Neuron (in vitro differentiated cells): ENCODE results near the gene AGBL4.

ENCODE experiments used
- H2AFZ ChIP-seq: one replicate; pipeline ENCODE4 v1.6.1; 2013; ENCODE audit warnings: low read depth, mild to moderate bottlenecking, inconsistent platforms, low read length, moderate library complexity
- H3K27me3 ChIP-seq: one replicate; pipeline ENCODE4 v1.6.1; 2013; ENCODE audit warnings: low read length; ENCODE audit not compliant: insufficient read depth
- H3K36me3 ChIP-seq: one replicate; pipeline ENCODE4 v1.6.1; 2013; ENCODE audit warnings: low read length; ENCODE audit not compliant: insufficient read depth
- H3K4me1 ChIP-seq: one replicate; pipeline ENCODE4 v1.6.1; 2013; ENCODE audit warnings: low read length; ENCODE audit not compliant: insufficient read depth
- H3K4me3 ChIP-seq: 2 replicates; pipeline ENCODE4 v1.5.1; 2013; ENCODE audit warnings: mild to moderate bottlenecking, low read length, moderate library complexity
- H3K9me3 ChIP-seq: one replicate; pipeline ENCODE4 v1.6.1; 2013; ENCODE audit warnings: low read length

Gene AGBL4

GRCh38 chr1:48846441-48846840 lies 1177.3 kb downstream of the AGBL4 start:
- Histone ChIP-seq H3K36me3 (no peaks in the 10 kb centered on the region), H3K4me1 (no peaks in the 10 kb centered on the region), H3K9me3 (no peaks in the 10 kb centered on the region), H3K27me3 (no peaks in the 10 kb centered on the region), H2AFZ (no peak overlapping the region), H3K4me3 (no peak overlapping the region)

- no peaks in the 10 kb centered on the region for H3K4me1 ChIP-seq
- H3K36me3 ChIP-seq, result no peaks in the 10 kb centered on the region
- no peak overlapping the region for H3K4me3 ChIP-seq
- H3K9me3 ChIP-seq, result no peaks in the 10 kb centered on the region
- peaks cover 3% of the 10 kb centered on the region for H3K27me3 ChIP-seq
- no peak overlapping the region for H2AFZ ChIP-seq
These were observed 1179.6 kb downstream of the AGBL4 start for GRCh38 chr1:48844187-48844586.

GRCh38 chr1:48841966-48842365 lies 1181.8 kb downstream of the AGBL4 start:
- no peaks in the 10 kb centered on the region for H3K36me3 ChIP-seq
- H3K27me3 ChIP-seq, result peaks cover 3% of the 10 kb centered on the region
- H3K4me3 ChIP-seq, result no peak overlapping the region
- H3K9me3 ChIP-seq, result no peaks in the 10 kb centered on the region
- H2AFZ ChIP-seq, result no peak overlapping the region
- H3K4me1 ChIP-seq, result no peaks in the 10 kb centered on the region

- no peak overlapping the region for H3K4me3 ChIP-seq
- H2AFZ ChIP-seq, result no peak overlapping the region
- H3K4me1 ChIP-seq, result no peaks in the 10 kb centered on the region
- H3K27me3 ChIP-seq, result peaks cover 3% of the 10 kb centered on the region
- no peaks in the 10 kb centered on the region for H3K36me3 ChIP-seq
- H3K9me3 ChIP-seq, result no peaks in the 10 kb centered on the region
These were observed 1182.3 kb downstream of the AGBL4 start for GRCh38 chr1:48841461-48841860.

- Histone ChIP-seq H3K9me3 (no peaks in the 10 kb centered on the region), H3K36me3 (no peaks in the 10 kb centered on the region), H3K4me1 (no peaks in the 10 kb centered on the region), H3K27me3 (no peaks in the 10 kb centered on the region), H2AFZ (no peak overlapping the region), H3K4me3 (no peak overlapping the region)
These were observed 1192.4 kb downstream of the AGBL4 start for GRCh38 chr1:48831120-48831978.

GRCh38 chr1:48830715-48831114 lies 1193.0 kb downstream of the AGBL4 start:
- Histone ChIP-seq H3K36me3 (no peaks in the 10 kb centered on the region), H3K27me3 (no peaks in the 10 kb centered on the region), H2AFZ (no peak overlapping the region), H3K9me3 (no peaks in the 10 kb centered on the region), H3K4me1 (no peaks in the 10 kb centered on the region), H3K4me3 (no peak overlapping the region)

GRCh38 chr1:48829446-48829845 lies 1194.3 kb downstream of the AGBL4 start:
- Histone ChIP-seq H2AFZ (no peak overlapping the region), H3K4me3 (no peak overlapping the region), H3K9me3 (no peaks in the 10 kb centered on the region), H3K36me3 (no peaks in the 10 kb centered on the region), H3K27me3 (no peaks in the 10 kb centered on the region), H3K4me1 (no peaks in the 10 kb centered on the region)

- no peak overlapping the region for H2AFZ ChIP-seq
- H3K27me3 ChIP-seq, result no peaks in the 10 kb centered on the region
- no peaks in the 10 kb centered on the region for H3K9me3 ChIP-seq
- no peak overlapping the region for H3K4me3 ChIP-seq
- no peaks in the 10 kb centered on the region for H3K4me1 ChIP-seq
- H3K36me3 ChIP-seq, result no peaks in the 10 kb centered on the region
These were observed 1200.6 kb downstream of the AGBL4 start for GRCh38 chr1:48823168-48823567.

- Histone ChIP-seq H3K27me3 (no peaks in the 10 kb centered on the region), H3K4me1 (no peaks in the 10 kb centered on the region), H2AFZ (no peak overlapping the region), H3K9me3 (no peaks in the 10 kb centered on the region), H3K4me3 (no peak overlapping the region), H3K36me3 (no peaks in the 10 kb centered on the region)
These were observed 1203.3 kb downstream of the AGBL4 start for GRCh38 chr1:48820491-48820890.

GRCh38 chr1:48817505-48818114 lies 1206.1 kb downstream of the AGBL4 start:
- Histone ChIP-seq H2AFZ (no peak overlapping the region), H3K36me3 (no peaks in the 10 kb centered on the region), H3K4me1 (no peaks in the 10 kb centered on the region), H3K27me3 (no peaks in the 10 kb centered on the region), H3K9me3 (no peaks in the 10 kb centered on the region), H3K4me3 (no peak overlapping the region)

GRCh38 chr1:48810740-48811139 lies 1213.0 kb downstream of the AGBL4 start:
- H3K36me3 ChIP-seq, result no peaks in the 10 kb centered on the region
- no peak overlapping the region for H2AFZ ChIP-seq
- no peaks in the 10 kb centered on the region for H3K9me3 ChIP-seq
- H3K27me3 ChIP-seq, result peaks cover 3% of the 10 kb centered on the region
- no peak overlapping the region for H3K4me3 ChIP-seq
- H3K4me1 ChIP-seq, result peaks cover 6% of the 10 kb centered on the region

GRCh38 chr1:48808496-48808895 lies 1215.3 kb downstream of the AGBL4 start:
- Histone ChIP-seq H3K9me3 (no peaks in the 10 kb centered on the region), H3K4me3 (no peak overlapping the region), H3K27me3 (peaks cover 3% of the 10 kb centered on the region), H3K4me1 (peaks cover 6% of the 10 kb centered on the region), H3K36me3 (no peaks in the 10 kb centered on the region), H2AFZ (no peak overlapping the region)

- Histone ChIP-seq H3K36me3 (no peaks in the 10 kb centered on the region), H3K9me3 (no peaks in the 10 kb centered on the region), H3K27me3 (peaks cover 3% of the 10 kb centered on the region), H3K4me1 (peaks cover 6% of the 10 kb centered on the region), H2AFZ (no peak overlapping the region), H3K4me3 (no peak overlapping the region)
These were observed 1216.0 kb downstream of the AGBL4 start for GRCh38 chr1:48807554-48808260.
